Mesenteric fat pad (tissue), 1 donor: ENCODE measurements around the gene NHP2. TPM values are rescaled to one million over a fixed set of nuclear protein-coding genes. Genes with fewer than 3 reads are reported as not detected.
A peak's percentile ranks its signal among the peaks of the same experiment; 100 is the strongest.
"Not testable (repeated sequence)": the region's sequence is repeated elsewhere in the genome, so short reads cannot be mapped to it uniquely, and the experiment has no call there.

Experiments
- DNase-seq: peaks from one replicate; pipeline ENCODE4 v3.0.0-alpha.2; 2020; ENCODE audit warnings: low spot score
- long read RNA-seq: library from polyadenylated mRNA; unstranded; transcript quantifications from one replicate; pipeline ENCODE4 v2.0.0, GENCODE V29; 2020
- total RNA-seq: library from RNA; stranded (reverse); fragmentation: NEBNext Ultra II Directional; extraction: Animal tissue kit (Norgen Biotek cat#: 25700); gene quantifications from one replicate; pipeline ENCODE4 v1.2.1, GENCODE V29; 2021
- donor health status: DM: yes; HTN: yes; CAD: no.

Gene NHP2
- total RNA-seq = 99.2 TPM
- long read RNA-seq, transcript NHP2-201 (4 exons, 865 nt) = major isoform, 59 of 68 reads
- long read RNA-seq, partial matches to known transcripts = 2 of 68 reads
- long read RNA-seq, other reads (novel, unspliced or antisense) = 0 of 68 reads

DNA sequence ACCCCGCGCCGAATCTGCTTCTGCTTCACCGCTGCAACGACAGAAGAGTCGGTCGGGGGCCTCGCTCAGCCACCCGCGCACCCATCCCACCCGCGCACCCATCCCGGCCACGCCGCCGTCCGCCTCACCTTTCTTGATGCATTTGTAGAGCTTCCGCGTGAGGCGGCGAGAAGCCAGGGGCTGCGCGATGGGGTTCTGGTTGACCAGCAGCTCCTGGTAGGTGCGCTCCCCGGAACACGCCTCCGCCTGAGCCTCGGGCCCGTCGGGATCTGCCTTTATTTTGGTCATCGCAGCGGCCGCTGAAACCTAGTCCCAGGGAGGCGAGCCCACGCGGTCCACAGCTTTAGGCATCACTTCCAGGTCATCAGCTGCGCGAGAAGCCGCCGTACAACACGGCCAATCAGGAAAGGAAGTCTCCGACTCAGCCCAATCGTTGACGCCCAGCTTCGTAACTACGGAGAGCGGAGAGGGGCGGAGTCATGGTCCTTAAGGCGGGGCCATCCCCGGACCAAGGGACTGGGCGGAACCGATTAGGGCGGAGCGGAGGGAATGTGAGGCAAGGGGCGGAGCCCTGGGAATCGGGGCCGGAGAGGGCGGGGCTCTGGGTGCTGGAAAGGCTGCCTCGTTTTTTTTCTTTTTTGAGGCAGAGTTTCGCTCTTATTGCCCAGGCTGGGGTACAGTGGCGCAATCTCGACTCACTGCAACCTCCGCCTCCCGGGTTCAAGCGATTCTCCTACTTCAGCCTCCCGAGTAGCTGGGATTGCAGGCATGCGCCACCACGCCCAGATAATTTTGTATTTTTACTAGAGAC is at the start of gene NHP2:
Gene NHP2, minus strand, starts transcription at position 356 of the 811 bp plus-strand sequence. Its CDS starts 68 bp downstream, at position 288.
- DNase-seq = peak; percentile 98

DNA sequence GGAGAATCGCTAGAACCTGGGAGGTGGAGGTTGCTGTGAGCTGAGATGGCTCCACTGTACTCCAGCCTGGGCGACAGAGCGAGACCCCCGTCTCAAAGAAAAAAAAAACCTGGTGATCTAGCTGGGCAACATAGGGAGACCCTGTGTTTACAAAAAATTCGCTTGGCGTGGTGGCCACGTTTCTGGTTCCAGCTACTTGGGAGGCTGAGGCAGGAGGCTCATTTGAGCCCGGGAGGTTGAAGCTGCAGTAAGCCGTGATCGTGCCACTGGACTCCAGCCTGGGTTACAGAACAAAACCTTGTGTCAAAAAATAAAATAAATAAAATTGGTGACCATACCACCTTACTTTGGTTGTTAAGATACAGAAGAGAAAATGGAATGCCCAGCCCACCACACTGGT is 48.9 kb upstream of the NHP2 start:
- no peak for DNase-seq

DNA sequence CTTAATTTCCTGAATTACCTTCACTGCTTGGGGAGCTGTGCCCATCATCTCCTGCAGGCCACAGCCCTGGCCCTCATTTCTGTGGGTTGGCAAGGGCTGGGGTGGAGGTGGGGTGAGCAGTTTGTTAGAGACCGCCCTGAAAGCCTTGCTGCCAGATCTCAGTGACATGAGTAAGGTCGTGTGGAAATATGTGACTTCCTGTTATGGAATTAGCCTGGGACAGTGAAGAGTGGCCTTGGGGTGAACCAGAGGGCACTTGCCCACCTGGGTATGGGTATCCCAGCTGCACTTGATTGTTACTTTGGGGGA is 48.2 kb upstream of the NHP2 start:
- DNase-seq = no peak

DNA sequence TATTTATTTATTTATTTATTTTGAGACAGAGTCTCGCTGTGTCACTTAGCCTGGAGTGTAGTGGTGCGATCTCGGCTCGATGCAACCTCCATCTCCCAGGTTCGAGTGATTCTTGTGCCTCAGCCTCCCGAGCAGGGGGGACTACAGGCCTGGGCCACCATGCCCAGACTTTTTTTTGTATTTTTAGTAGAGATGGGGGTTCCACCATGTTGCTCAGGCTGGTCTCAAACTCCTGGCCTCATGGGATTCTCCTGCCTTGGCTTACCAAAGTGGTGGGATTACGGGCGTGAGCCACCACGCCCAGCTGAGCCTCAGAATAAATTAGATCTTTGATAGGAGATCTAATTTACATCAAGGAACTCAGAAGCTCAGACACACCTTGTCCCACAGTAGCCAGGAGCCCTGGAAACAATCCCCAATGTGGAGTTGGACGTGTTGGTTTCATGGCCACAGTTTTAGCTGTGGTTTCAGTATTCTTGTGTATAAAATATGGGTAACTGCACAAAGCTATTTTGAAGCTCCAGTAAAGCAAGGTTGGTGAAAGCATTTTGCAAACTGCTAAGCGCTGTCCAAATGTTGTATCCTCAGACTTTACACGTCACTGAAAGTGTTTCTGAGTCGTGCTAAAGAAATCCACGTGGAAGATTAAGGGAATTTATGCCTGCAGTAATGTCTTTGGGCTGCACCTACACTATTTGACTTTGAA is 47.7 kb upstream of the NHP2 start:
- no peak for DNase-seq

DNA sequence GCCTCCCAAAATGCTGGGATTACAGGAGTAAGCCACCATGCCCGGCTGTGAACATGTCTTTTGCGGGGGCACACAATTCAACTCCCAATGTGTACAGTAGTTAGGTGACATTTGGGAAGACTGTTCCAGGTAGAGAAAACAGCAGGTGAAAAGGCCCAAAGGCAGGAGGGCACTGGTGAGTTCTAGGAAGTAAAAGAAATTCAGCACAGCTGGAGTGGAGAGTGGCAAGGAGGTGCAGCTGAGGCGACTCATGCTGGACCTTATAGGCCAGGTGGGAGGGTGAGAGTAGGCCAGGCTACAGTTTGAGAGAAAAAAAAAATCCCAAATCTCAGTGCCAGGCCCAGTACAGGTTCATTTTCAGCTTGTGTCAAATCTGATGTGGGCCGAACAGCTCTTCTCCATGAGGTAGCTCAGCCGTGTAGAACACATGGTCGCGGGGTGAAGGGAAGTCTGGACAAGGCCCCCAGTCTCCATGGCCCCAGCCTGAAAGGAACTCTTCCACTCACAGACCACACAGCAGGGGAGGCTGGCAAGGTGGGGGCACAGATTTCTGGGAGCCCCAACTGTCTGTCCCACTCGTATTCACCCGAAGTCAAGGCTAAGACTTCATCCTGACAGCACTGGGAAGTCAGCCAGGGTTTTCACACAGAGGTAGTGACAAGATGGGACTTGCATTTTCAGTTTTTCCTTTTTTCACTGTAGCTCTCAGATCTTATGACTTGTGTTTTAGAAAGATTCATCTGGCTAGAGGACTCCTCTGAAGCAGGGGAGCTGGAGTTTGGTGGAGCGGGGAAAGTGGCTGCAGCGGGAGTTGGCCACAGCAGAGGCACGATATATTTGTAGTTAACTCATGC is 46.1 kb upstream of the NHP2 start:
- no peak for DNase-seq

DNA sequence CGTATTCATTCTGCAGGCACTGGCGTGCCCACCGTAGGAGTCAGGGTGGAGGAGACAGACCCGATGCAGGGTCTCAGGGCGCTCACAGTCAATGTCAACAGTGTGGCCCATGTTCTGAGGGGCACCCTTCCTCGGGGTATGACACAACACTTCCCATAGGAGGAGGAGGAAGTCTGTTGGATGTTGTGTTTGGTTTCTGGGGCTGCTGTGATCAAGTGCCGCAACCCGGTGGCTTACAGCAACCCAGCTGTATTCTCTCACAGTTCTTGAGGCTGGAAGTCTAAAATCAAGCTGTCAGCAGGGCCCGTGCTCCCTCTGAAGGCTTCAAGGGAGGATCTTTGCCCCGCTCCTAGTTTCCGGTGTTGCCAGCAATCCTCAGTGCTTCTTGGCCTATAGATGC is 45.0 kb upstream of the NHP2 start:
- DNase-seq = no peak

DNA sequence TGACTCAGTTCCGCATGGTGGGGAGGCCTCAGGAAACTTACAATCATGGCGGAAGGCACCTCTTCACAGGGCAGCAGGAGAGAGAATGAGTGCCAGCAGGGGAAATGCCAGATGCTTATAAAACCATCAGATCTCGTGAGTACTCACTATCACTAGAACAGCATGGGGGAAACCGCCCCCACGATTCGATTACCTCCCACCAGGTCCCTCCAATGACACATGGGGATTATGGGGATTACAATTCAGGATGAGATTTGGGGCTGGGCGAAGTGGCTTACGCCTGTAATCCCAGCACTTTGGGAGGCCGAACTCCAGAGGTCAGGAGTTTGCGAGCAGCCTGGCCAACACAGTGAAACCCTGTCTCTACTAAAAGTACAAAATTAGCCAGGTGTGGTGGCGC is 44.5 kb upstream of the NHP2 start:
- DNase-seq = not testable (repeated sequence)

DNA sequence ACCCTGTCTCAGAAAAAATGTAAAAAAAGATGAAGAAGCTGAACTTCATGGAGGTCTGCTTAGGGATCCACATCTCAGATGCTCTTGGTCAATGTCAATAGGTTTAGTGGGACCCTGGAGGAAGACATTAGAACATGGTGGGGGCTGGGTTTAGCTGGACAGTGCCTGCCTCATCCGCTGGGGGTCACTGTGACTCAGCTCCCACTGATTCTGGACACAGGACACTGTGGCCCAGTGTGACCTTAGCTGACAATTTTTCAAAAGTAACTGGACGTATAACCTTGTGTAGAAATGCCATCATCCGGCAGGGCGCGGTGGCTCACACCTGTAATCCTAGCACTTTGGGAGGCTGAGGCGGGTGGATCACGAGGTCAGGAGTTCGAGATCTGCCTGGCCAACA is 43.3 kb upstream of the NHP2 start:
- no peak for DNase-seq

DNA sequence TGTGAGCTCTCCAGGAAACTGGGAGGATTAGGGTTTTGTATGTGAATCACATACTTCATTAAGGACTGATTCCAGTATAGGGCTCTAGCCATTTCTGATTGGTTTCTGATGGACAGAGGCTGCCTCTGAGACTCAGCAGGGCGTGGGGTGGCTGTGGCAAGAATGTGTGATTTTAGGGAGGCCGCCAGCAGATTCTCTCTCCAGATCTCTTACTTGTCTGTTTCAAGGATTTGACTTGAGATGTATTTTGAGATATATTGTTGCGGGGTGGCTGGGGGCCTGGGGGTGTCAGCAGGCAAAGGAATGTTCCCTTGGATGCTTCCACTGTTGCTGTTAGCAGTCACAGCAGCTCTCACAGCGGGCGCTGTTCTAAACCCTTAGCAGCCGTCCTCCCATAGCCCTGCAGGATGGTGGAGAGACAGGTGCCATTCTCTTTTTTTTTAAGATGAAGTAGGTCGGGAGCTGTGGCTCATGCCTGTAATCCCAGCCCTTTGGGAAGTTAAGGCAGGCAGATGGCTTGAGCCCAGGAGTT is 42.7 kb upstream of the NHP2 start:
- DNase-seq = no peak

DNA sequence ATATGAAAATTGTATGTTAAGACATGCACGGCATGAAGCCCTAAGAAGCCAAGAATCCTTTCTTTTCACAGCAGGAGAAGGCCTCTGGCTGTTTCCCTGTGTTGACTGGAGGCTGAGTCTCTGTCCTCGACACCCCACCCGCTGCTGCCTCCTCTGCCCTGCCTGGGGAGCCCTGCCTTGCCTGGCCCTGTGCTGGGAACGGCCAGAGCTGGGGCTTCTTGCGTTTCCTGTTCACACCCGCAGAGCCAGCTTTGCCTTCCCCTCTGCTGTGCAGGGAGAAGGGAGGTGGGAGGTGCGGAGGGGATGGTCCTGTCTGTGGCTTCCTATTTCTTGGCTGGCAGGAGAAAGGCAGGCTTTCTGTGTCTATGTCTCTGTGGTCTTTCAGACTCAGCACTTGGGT is 40.3 kb upstream of the NHP2 start:
- DNase-seq = no peak

DNA sequence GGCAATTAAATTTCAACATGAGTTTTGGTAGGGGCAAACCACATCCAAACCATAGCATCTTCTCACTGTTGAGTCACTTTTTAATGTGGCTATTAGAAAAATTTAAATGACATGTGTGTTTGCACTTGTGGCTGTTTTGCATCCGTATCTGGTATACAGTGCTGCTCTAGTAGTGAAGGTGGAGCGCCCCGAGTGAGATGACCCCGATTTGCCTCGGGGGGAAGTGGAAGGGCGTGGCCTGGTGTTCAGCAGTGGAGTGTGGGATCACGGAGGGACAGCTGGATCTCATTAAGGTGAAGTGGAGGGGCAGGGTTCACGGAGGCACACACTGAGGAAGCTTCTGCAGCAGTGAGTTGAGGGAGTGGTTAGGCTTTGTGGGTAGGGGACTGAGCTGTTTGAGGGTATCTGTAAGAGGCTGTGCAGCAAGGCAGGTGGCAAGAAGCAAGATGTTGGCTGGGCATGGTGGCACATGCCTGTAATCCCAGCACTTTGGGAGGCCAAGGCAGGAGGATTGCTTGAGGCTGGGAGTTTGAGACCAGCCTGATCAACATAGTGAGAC is 39.6 kb upstream of the NHP2 start:
- DNase-seq = no peak

DNA sequence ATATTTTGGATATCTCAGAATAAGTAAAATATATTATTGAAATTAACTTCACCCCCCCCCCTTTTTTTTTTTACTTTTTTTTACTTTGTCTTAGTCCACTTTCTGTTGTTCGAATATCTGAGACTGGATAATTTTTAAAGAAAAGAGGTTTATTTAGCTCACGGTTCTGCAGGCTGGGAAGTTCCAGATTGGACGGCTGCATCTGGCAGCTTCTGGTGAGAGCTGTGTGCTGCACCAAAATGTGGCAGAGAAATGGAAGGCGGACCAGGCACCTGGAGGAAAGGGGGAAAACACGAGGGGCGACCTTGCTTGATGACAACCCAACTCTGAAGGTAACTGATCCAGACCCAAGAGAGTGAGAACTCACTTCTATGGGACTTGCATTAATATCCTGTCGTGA is 39.1 kb upstream of the NHP2 start:
- DNase-seq = no peak

DNA sequence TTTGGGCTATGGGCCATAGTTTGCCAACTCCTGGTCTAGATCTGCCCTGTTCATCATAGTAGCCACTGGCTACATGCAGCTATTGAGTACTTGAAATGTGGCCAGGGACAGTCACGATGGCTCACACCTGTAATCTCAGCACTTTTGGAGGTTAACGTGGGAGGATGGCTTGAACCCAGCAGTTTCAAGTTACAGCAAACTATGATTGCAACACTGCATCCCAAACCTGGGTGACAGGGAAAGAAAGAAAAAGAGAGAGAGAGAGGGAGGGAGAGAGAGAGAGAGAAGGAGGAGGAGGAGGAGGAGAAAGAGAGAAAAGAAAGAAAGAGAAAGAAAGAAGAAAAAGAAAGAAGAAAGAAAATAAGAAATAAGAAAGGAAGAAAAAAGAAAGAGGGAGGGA is 38.6 kb upstream of the NHP2 start:
- DNase-seq = no peak

DNA sequence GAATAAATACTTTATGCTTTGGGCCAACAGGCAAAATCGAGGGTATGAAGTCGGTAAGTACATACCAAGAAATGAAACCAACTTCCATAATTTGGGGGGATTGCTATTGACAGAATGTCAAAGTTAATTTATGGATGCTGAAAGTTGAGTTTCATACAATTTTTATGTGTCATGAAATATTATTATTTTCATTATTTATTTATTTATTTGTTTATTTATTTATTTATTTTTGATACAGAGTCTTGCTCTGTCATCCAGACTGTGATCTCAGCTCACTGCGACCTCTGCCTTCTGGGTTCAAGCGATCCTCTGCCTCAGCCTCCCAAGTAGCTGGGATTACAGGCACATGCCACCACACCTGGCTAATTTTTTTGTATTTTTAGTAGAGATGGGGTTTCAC is 38.0 kb upstream of the NHP2 start:
- no peak for DNase-seq

DNA sequence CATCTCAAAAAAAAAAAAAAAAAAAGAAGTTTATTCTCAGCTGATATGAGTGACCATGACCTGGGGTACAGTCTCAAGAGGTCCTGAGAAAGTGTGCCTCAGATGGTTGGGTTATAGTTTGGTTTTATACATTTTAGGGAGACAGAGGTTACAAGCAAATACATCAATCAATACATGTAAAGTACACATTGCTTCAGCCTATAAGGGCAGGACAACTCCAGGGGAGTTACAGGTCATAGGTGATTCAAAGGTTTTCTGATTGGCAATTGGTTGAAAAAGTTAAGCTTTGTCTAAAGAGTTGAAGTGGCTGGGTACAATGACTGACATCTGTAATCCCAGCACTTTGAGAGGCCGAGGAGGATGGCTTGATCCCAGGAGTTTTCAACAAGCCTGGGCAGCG is 35.7 kb upstream of the NHP2 start:
- no peak for DNase-seq

DNA sequence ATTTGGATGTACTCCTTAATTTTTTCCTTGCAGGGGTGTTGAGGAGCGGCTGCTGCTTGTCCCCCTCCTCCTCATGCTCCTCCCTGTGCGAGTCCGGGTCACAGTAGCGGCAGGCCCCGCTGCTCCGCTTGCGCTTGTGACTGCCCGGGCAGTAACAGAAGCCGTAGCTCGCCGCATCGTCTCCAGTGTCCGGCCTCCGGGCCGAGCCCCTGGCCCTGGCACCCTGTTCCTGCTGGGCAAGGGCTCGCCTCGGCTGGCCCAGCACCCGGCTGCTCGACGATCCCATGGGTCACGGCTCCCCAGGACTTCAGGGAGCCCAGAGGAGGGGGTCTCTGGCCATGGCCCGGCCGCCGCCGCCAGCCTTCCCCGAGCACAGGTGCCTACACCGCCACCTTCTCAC is 33.3 kb upstream of the NHP2 start, which contains the start of gene GMCL2:
Gene GMCL2, minus strand, starts transcription at position 358 of the 400 bp plus-strand sequence. Its CDS starts 72 bp downstream, at position 286.
- DNase-seq = no peak

DNA sequence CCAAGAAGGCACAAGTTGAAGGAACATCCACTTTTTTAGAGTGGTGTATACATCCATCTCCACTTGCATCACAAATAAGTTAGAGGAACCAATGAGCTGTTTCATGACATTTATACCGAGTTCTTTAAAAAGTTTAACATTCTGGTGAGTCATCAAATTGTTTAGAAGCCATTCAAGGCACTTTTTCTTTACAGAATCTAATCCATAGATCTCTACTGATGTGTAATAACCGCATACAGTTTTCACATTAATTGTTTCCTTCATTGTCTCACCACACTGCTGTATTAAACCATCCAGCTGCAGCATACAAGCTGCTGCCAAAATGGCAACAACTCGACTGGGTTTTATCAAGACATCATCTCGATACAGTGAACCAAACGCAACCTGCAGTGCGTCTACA is 32.7 kb upstream of the NHP2 start:
- no peak for DNase-seq

DNA sequence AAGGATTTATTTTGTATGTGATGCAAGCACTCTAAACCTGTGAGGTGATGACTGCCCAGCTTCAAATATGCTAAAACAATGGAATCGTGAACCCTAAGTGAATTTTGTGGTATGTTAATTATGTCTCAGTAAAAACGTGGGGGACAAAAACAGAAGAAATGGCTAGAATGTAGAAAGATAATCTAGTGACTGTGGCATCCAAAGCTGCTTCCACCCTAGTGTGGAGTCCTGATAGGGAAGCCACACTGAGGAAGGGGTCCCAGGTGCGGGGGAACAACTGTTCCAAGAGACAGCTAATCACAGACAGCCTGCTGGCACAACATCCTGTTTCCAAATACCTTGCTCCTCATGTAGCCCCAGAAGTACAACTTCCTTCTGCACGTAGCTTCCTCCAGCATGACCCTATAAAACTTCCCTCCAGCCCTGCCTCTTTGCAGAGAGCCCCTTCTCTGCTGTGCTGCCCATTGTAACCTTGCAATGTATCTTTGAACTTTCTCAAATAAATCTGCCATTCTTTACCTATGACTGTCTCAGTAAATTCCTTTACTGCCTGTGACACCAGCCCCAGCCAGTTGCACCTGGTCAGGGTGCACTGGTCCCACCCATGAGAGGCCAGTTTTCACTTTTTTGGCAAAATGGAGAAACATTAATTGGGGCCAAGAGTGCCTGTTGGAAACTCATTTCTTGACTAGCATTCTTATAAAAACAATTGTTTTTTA is 28.6 kb upstream of the NHP2 start:
- no peak for DNase-seq

DNA sequence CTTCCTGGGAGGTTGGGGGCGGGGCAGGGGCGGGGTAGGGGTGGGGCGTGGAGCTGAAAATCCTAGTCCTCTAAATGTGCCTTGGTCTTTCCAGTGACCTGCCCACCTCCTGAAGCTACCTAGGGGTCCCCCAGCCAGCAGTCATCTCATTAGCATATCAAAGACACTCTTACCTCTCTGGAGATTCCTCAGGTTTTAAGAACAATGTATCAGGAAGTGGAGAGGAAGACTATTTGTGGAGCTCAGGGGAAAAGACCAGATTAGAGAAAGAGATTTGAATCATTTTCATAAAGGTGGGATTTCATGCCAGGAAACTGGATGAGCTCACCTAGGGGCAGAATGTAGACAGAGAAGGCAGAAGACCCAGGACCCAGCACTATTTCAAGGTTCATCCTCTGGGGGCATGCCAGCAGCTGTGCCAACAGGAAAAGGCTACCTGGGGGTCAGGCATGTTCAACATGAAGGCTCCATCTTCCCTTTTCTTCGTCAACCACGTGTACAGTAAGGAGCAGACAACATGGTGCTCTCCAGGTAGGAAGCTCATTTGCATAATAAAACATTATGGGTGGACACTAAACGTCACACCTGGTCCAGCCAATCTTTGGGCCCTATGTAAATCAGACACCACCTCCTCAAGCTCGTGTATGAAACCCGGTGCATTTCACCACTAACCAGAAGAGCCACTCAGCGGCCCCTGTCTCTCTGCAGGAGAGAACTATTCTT is 26.6 kb upstream of the NHP2 start:
- DNase-seq = no peak

DNA sequence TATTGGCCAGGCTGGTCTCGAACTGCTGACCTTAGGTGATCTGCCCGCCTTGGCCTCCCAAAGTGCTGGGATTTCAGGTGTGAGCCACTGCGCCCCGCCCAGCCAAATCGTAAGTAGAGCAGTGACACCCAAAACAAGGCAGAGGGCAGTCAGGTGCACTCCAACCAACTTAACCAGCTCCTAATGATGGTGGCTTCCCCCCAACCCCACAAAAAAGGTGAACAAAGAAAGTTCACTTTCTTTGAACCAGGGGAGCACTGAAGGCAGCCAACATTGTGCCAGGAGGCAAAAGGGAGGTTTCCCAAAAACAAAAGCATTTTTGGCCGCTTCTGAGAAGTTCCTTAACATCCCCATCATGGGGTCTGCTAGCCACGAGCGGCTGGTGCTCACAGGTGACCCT is 23.9 kb upstream of the NHP2 start:
- DNase-seq = no peak
